ENCODE results near the gene NR2C2. TPM values are rescaled to one million over a fixed set of nuclear protein-coding genes. Genes with fewer than 3 reads are reported as not detected.

The NR2C2 gene
- total and polyA plus RNA-seq, 2 donors (not counting 1 experiment from before 2014, with no cell fraction given) = 22.8 to 96.9 TPM

DNA sequence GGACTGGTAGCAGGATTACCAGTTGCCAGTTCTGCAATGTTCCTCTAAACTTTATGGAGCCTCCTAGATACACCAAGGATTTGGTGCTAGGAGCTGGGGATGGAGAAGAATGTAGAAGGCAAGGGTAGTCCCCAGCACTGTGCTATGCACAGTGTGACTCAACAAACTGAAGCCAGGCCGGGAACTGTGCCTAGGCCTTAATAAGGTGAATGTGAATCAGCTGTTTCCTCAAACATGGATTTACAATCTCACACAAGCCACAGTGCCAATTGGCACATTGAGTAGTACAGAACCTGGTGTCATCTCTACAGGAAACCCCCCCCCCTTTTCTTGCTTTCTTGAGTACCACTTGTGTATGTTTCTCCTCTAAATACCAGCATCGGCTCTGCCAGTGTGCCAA lies 85.3 kb downstream of the NR2C2 start:
- ATAC-seq (ENCODE audit: low read depth) (no peak), DNase-seq (no peak)
- Mint-ChIP-seq H3K4me3 (no peak overlapping the region), H3K4me1 (no peaks in the 10 kb centered on the region), H3K27me3 (no peaks in the 10 kb centered on the region), H3K27ac (no peak overlapping the region), H3K9me3 (ENCODE audit: insufficient read depth) (no peaks in the 10 kb centered on the region)
- peaks cover 6 to 75% of the 10 kb centered on the region in 2 experiments for H3K36me3 ChIP-seq (replicated peaks in 1 of 2; ENCODE audit: control extremely low read depth in 1 of 2, control insufficient read depth in 1 of 2, extremely low read depth in 1 of 2, insufficient read depth in 2 of 2, low read length in 1 of 2)
- no peaks in the 10 kb centered on the region for H4K20me1 ChIP-seq (ENCODE audit: control insufficient read depth, insufficient read depth, low read length, poor library complexity, severe bottlenecking)
- H3K4me1 ChIP-seq (ENCODE audit: control insufficient read depth in 2 of 2, insufficient read depth in 2 of 2, low read length in 2 of 2) = no peaks in the 10 kb centered on the region
- H3K27ac ChIP-seq (ENCODE audit: low read length in 2 of 2) = no peak overlapping the region
- WGBS (ENCODE audit: insufficient coverage) = 100% methylated on average over 1 of the region's 2 CpGs
- ChIA-PET POLR2A (interaction anchor here (0.6 kb wide), 1 partner anchor 10 kb away, joined by 10 read pairs; no protein-coding TSS in a partner anchor), CTCF (no interaction called here)
- TF ChIP-seq EZH2 (IDR thresholded peaks at IDR 0.05; ENCODE audit: borderline replicate concordance, insufficient read depth, low read depth, low read length, poor library complexity, severe bottlenecking) = no peak
- TF ChIP-seq, protein P1, sequence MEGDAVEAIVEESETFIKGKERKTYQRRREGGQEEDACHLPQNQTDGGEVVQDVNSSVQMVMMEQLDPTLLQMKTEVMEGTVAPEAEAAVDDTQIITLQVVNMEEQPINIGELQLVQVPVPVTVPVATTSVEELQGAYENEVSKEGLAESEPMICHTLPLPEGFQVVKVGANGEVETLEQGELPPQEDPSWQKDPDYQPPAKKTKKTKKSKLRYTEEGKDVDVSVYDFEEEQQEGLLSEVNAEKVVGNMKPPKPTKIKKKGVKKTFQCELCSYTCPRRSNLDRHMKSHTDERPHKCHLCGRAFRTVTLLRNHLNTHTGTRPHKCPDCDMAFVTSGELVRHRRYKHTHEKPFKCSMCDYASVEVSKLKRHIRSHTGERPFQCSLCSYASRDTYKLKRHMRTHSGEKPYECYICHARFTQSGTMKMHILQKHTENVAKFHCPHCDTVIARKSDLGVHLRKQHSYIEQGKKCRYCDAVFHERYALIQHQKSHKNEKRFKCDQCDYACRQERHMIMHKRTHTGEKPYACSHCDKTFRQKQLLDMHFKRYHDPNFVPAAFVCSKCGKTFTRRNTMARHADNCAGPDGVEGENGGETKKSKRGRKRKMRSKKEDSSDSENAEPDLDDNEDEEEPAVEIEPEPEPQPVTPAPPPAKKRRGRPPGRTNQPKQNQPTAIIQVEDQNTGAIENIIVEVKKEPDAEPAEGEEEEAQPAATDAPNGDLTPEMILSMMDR (IDR thresholded peaks at IDR 0.05) = no peak
- H2AFZ ChIP-seq (ENCODE audit: insufficient read depth, low read depth, low read length, poor library complexity, severe bottlenecking) = no peak overlapping the region
- no peaks in the 10 kb centered on the region for H3K27me3 ChIP-seq (replicated peaks in 1 of 4; ENCODE audit: control extremely low read depth in 1 of 4, control insufficient read depth in 3 of 4, insufficient read depth in 4 of 4, low read length in 3 of 4)
- intact Hi-C loops (cut with micrococcal nuclease) = no loop called here
- H3K9me3 ChIP-seq (ENCODE audit: control extremely low read depth in 1 of 3, control insufficient read depth in 2 of 3, insufficient read depth in 1 of 3, low read length in 2 of 3) = no peaks in the 10 kb centered on the region
- H3K4me2 ChIP-seq (replicated peaks; ENCODE audit: low read depth, low read length, poor library complexity, severe bottlenecking) = no peak overlapping the region
- H3K4me3 ChIP-seq (ENCODE audit: control extremely low read depth in 1 of 5, extremely low read depth in 1 of 5, insufficient read depth in 1 of 5, low read depth in 2 of 5, low read length in 4 of 5) = no peak overlapping the region
- H3K9ac ChIP-seq (ENCODE audit: low read length) = no peak overlapping the region
- peaks cover 2% of the 10 kb centered on the region for H3K79me2 ChIP-seq (ENCODE audit: control insufficient read depth, insufficient read depth, low read length)

DNA sequence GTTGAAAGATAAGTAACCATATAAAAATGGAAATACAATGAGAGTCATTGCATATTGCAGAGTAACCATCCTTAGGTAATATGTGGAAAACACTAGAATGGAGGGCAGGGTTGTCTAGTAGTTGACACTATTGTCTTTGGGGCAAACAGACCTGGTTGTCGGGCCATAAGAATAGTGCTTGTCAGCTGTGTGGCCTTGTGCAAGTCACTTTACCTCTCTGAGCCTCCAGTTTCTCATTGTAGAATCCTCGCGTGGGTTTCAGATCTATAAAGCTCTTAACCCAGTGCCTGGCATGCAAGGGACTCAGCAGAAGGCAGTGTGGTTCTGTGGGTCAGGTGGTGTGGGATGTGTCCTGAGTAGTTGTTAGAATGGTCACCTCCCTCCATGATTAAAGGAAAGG lies 85.7 kb downstream of the NR2C2 start:
- Histone ChIP-seq H4K20me1 (ENCODE audit: control insufficient read depth, insufficient read depth, low read length, poor library complexity, severe bottlenecking) (no peaks in the 10 kb centered on the region), H3K4me3 (ENCODE audit: control extremely low read depth in 1 of 5, extremely low read depth in 1 of 5, insufficient read depth in 1 of 5, low read depth in 2 of 5, low read length in 4 of 5) (no peak overlapping the region), H2AFZ (ENCODE audit: insufficient read depth, low read depth, low read length, poor library complexity, severe bottlenecking) (no peak overlapping the region), H3K27me3 (replicated peaks in 1 of 4; ENCODE audit: control extremely low read depth in 1 of 4, control insufficient read depth in 3 of 4, insufficient read depth in 4 of 4, low read length in 3 of 4) (no peaks in the 10 kb centered on the region), H3K79me2 (ENCODE audit: control insufficient read depth, insufficient read depth, low read length) (no peaks in the 10 kb centered on the region), H3K9me3 (ENCODE audit: control extremely low read depth in 1 of 3, control insufficient read depth in 2 of 3, insufficient read depth in 1 of 3, low read length in 2 of 3) (no peaks in the 10 kb centered on the region), H3K27ac (ENCODE audit: low read length in 2 of 2) (no peak overlapping the region), H3K9ac (ENCODE audit: low read length) (no peak overlapping the region), H3K36me3 (replicated peaks in 1 of 2; ENCODE audit: control extremely low read depth in 1 of 2, control insufficient read depth in 1 of 2, extremely low read depth in 1 of 2, insufficient read depth in 2 of 2, low read length in 1 of 2) (peaks cover 10 to 78% of the 10 kb centered on the region in 2 experiments), H3K4me2 (replicated peaks; ENCODE audit: low read depth, low read length, poor library complexity, severe bottlenecking) (no peak overlapping the region), H3K4me1 (ENCODE audit: control insufficient read depth in 2 of 2, insufficient read depth in 2 of 2, low read length in 2 of 2) (no peaks in the 10 kb centered on the region)
- CTCF ChIA-PET = no interaction called here
- TF ChIP-seq, protein P1 (IDR thresholded peaks at IDR 0.05) = no peak
- no peak for TF ChIP-seq EZH2 (IDR thresholded peaks at IDR 0.05; ENCODE audit: borderline replicate concordance, insufficient read depth, low read depth, low read length, poor library complexity, severe bottlenecking)
- Mint-ChIP-seq H3K27ac (no peak overlapping the region), H3K27me3 (no peaks in the 10 kb centered on the region), H3K4me3 (no peak overlapping the region), H3K4me1 (no peaks in the 10 kb centered on the region), H3K9me3 (ENCODE audit: insufficient read depth) (no peaks in the 10 kb centered on the region)
- DNase-seq (no peak), ATAC-seq (ENCODE audit: low read depth) (no peak)
- POLR2A ChIA-PET = interaction anchor here (0.6 kb wide), 1 partner anchor 11 kb away, joined by 10 read pairs; no protein-coding TSS in a partner anchor
- intact Hi-C loops (cut with micrococcal nuclease) = no loop called here
- WGBS (ENCODE audit: insufficient coverage) = 45% methylated on average over 1 of the region's 3 CpGs

All from B cell (primary cell).